HFFc6 (cell line): ENCODE data around the gene MELK. TPM values are rescaled to one million over a fixed set of nuclear protein-coding genes. Genes with fewer than 3 reads are reported as not detected.

Experiments used
- DNase-seq: peaks from one replicate; pipeline ENCODE4 v3.0.0-alpha.2; 2018
- H3K27ac Mint-ChIP-seq: 2 replicates; pipeline ENCODE4 v1.8.0; 2020; ENCODE audit warnings: mild to moderate bottlenecking, mixed read lengths
- H3K27me3 Mint-ChIP-seq: 2 replicates; pipeline ENCODE4 v1.8.0; 2021; ENCODE audit warnings: mild to moderate bottlenecking, moderate library complexity, mixed read lengths; ENCODE audit not compliant: insufficient read depth
- H3K36me3 Mint-ChIP-seq: 2 replicates; pipeline ENCODE4 v1.8.0; 2021; ENCODE audit warnings: low read depth, mixed read lengths
- H3K4me1 Mint-ChIP-seq: 2 replicates; pipeline ENCODE4 v1.8.0; 2020; ENCODE audit warnings: low read depth, mixed read lengths
- H3K4me3 Mint-ChIP-seq: 2 replicates; pipeline ENCODE4 v1.8.0; 2020; ENCODE audit warnings: mild to moderate bottlenecking, moderate library complexity, mixed read lengths
- H3K9me3 Mint-ChIP-seq: 2 replicates; pipeline ENCODE4 v1.8.0; 2020; ENCODE audit warnings: mild to moderate bottlenecking, mixed read lengths
- CTCF ChIP-seq: fragments of 200-600 bp; sonication (generic); IDR thresholded peaks from 2 replicates; pipeline ENCODE4 v1.5.0; 2021; ENCODE audit warnings: antibody characterized with exemption, mild to moderate bottlenecking
- total RNA-seq, 6 experiments: library from RNA; stranded (reverse); fragmentation: NEBNext Ultra II Directional; extraction: Animal tissue kit (Norgen Biotek cat#: 25700); gene quantifications; 2 replicates in 1 of 6; 3 replicates in 5 of 6; pipeline ENCODE4 v1.2.3, GENCODE V29; 2021

MELK gene
- total RNA-seq, 6 experiments from 2014 or later = 16.6 to 40.5 (median 35.6) TPM

GRCh38 chr9:36592801-36593583 lies 20.3 kb downstream of the MELK start:
- Mint-ChIP-seq H3K4me3 (no peak overlapping the region), H3K9me3 (no peaks in the 10 kb centered on the region), H3K27ac (peak overlapping the region; percentile 60), H3K36me3 (peaks cover 24% of the 10 kb centered on the region), H3K27me3 (no peaks in the 10 kb centered on the region; the same call in 1 of the 2 replicates), H3K4me1 (peaks cover 22% of the 10 kb centered on the region)
- no peak for TF ChIP-seq CTCF
- DNase-seq = peak; percentile 22

- H3K4me1 Mint-ChIP-seq = peaks cover 25% of the 10 kb centered on the region
- no peak for DNase-seq
- no peak for TF ChIP-seq CTCF
- no peaks in the 10 kb centered on the region for H3K9me3 Mint-ChIP-seq
- no peak overlapping the region for H3K27ac Mint-ChIP-seq
- H3K27me3 Mint-ChIP-seq = no peaks in the 10 kb centered on the region
- H3K36me3 Mint-ChIP-seq = peaks cover 25% of the 10 kb centered on the region
- no peak overlapping the region for H3K4me3 Mint-ChIP-seq
These were observed 21.5 kb downstream of the MELK start for GRCh38 chr9:36594213-36594612.

- Mint-ChIP-seq H3K27ac (no peak overlapping the region), H3K9me3 (no peaks in the 10 kb centered on the region), H3K36me3 (peaks cover 15% of the 10 kb centered on the region; the same call in 1 of the 2 replicates), H3K27me3 (no peaks in the 10 kb centered on the region), H3K4me1 (peaks cover 34% of the 10 kb centered on the region), H3K4me3 (no peak overlapping the region)
- TF ChIP-seq CTCF = peak; percentile 84
- peak; percentile 76 for DNase-seq
These were observed 24.9 kb downstream of the MELK start for GRCh38 chr9:36597412-36598178.

- Mint-ChIP-seq H3K27ac (peak overlapping the region; percentile 44; the same call in 1 of the 2 replicates), H3K4me1 (peaks cover 36% of the 10 kb centered on the region), H3K27me3 (no peaks in the 10 kb centered on the region), H3K36me3 (peaks cover 15% of the 10 kb centered on the region; the same call in 1 of the 2 replicates), H3K4me3 (no peak overlapping the region), H3K9me3 (no peaks in the 10 kb centered on the region)
- no peak for DNase-seq
- TF ChIP-seq CTCF = no peak
These were observed 25.6 kb downstream of the MELK start for GRCh38 chr9:36598273-36598672.

- DNase-seq = peak; percentile 41
- H3K4me3 Mint-ChIP-seq = peak overlapping the region; percentile 70
- peaks cover 3% of the 10 kb centered on the region; the same call in 1 of the 2 replicates for H3K27me3 Mint-ChIP-seq
- H3K27ac Mint-ChIP-seq = peak overlapping the region; percentile 92
- no peaks in the 10 kb centered on the region for H3K9me3 Mint-ChIP-seq
- no peak for TF ChIP-seq CTCF
- peaks cover 25% of the 10 kb centered on the region for H3K4me1 Mint-ChIP-seq
- peaks cover 12% of the 10 kb centered on the region; the same call in 1 of the 2 replicates for H3K36me3 Mint-ChIP-seq
These were observed 30.3 kb downstream of the MELK start for GRCh38 chr9:36603006-36603405.
